RWPE2 (cell line): ENCODE measurements around the gene COMTD1.

Experiments
- ATAC-seq: fragments of 200-7000 bp; cut with Tn5 transposase; 3 replicates; pipeline ENCODE4 v1.9.1; 2021; ENCODE audit warnings: low read depth
- DNase-seq: peaks from one replicate; pipeline ENCODE4 v3.0.0-alpha.2; 2020; ENCODE audit warnings: low spot score
- H3K27ac ChIP-seq: fragments of 450-650 bp; 2 replicates; pipeline ENCODE4 v1.5.1; 2017; ENCODE audit warnings: mild to moderate bottlenecking; ENCODE audit not compliant: poor library complexity, severe bottlenecking
- H3K27me3 ChIP-seq: fragments of 250-450 bp; sonication (Bioruptor Pico); 2 replicates; pipeline ENCODE4 v1.5.1; 2021; ENCODE audit warnings: mild to moderate bottlenecking, moderate library complexity; ENCODE audit not compliant: insufficient read depth, poor library complexity, severe bottlenecking
- H3K36me3 ChIP-seq: fragments of 250-450 bp; sonication (Bioruptor Pico); 2 replicates; pipeline ENCODE4 v1.5.1; 2020; ENCODE audit warnings: low read depth, mild to moderate bottlenecking, moderate library complexity
- H3K4me1 ChIP-seq: fragments of 250-450 bp; sonication (Bioruptor Pico); 2 replicates; pipeline ENCODE4 v1.5.1; 2021; ENCODE audit warnings: mild to moderate bottlenecking, moderate library complexity; ENCODE audit not compliant: insufficient read depth, poor library complexity, severe bottlenecking
- H3K4me3 ChIP-seq: fragments of 250-450 bp; sonication (Bioruptor Pico); 2 replicates; pipeline ENCODE4 v1.5.1; 2021; ENCODE audit warnings: mild to moderate bottlenecking, moderate library complexity; ENCODE audit not compliant: severe bottlenecking
- H3K9me3 ChIP-seq: fragments of 250-450 bp; sonication (Bioruptor Pico); 2 replicates; pipeline ENCODE4 v1.5.1; 2021; ENCODE audit warnings: mild to moderate bottlenecking, moderate library complexity; ENCODE audit not compliant: severe bottlenecking
- TF ChIP-seq, protein P1 (sequence below): fragments of 450-650 bp; IDR thresholded peaks from one replicate; pipeline ENCODE4 v1.5.1; 2017; ENCODE audit warnings: mild to moderate bottlenecking, moderate library complexity; ENCODE audit not compliant: poor library complexity, severe bottlenecking

COMTD1 gene

GRCh38 chr10:75240329-75241076 lies 4.7 kb upstream of the COMTD1 start:
- Histone ChIP-seq H3K4me3 (no peak overlapping the region), H3K9me3 (no peaks in the 10 kb centered on the region), H3K27me3 (no peaks in the 10 kb centered on the region), H3K4me1 (peaks cover 1% of the 10 kb centered on the region), H3K27ac (no peak overlapping the region), H3K36me3 (no peaks in the 10 kb centered on the region)
- TF ChIP-seq, protein P1, sequence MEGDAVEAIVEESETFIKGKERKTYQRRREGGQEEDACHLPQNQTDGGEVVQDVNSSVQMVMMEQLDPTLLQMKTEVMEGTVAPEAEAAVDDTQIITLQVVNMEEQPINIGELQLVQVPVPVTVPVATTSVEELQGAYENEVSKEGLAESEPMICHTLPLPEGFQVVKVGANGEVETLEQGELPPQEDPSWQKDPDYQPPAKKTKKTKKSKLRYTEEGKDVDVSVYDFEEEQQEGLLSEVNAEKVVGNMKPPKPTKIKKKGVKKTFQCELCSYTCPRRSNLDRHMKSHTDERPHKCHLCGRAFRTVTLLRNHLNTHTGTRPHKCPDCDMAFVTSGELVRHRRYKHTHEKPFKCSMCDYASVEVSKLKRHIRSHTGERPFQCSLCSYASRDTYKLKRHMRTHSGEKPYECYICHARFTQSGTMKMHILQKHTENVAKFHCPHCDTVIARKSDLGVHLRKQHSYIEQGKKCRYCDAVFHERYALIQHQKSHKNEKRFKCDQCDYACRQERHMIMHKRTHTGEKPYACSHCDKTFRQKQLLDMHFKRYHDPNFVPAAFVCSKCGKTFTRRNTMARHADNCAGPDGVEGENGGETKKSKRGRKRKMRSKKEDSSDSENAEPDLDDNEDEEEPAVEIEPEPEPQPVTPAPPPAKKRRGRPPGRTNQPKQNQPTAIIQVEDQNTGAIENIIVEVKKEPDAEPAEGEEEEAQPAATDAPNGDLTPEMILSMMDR = no peak
- no peak for ATAC-seq
- no peak for DNase-seq

- no peaks in the 10 kb centered on the region for H3K36me3 ChIP-seq
- no peaks in the 10 kb centered on the region for H3K9me3 ChIP-seq
- H3K27me3 ChIP-seq = no peaks in the 10 kb centered on the region
- H3K4me1 ChIP-seq = no peaks in the 10 kb centered on the region
- H3K27ac ChIP-seq = no peak overlapping the region
- TF ChIP-seq, protein P1 = no peak
- DNase-seq (no peak), ATAC-seq (no peak)
- H3K4me3 ChIP-seq = no peak overlapping the region
Observed at GRCh38 chr10:75239096-75239790, 3.5 kb upstream of the COMTD1 start.

DNA sequence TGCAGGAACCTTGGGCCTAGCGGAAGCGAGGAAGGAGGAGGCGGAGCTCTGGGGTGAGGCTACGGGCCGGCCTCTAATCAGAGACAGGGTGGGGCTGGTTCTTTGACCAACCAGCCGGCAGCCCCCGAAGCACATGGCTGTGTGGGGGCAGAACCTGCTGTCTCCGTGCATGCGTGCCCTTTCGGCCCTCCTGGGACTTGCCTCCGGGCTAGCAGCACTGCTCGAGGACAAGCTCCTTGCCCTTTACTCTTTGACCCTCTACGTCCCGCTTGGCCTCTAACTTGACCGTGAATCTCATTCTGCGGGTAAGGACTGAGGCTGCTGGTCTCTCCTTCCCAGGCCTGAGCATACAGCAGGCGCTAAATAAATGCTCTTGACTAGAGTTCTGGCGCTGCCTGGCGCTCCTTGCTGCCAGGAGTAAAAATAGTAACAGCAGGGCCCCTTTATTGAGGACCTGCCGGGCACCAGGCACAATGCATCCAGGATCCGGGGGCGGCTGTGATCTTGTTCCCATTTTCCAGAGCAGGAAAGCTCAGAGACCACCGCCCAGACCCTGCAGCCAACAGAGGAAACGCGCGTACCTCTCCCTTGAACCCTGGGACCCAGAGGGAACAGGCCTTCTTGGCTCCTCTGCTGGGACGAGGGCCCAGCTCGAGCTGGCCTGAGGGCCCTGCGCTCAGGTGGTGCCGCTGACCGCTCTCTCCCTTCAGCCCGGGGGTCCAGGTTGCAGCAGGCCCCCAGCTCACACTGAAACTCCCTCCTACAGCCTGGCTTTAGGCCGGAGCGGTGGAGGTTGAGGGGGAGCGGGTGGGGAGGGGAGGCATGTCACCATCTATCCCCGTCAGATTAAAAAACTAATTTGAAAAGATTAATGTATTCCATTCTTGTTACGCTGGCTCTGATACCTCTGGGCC lies 2.7 kb upstream of the COMTD1 start:
- Histone ChIP-seq H3K27ac (no peak overlapping the region), H3K36me3 (peaks cover 5% of the 10 kb centered on the region), H3K4me3 (no peak overlapping the region), H3K4me1 (peaks cover 5% of the 10 kb centered on the region), H3K27me3 (no peaks in the 10 kb centered on the region), H3K9me3 (no peaks in the 10 kb centered on the region)
- no peak for ATAC-seq
- TF ChIP-seq, protein P1 = no peak
- no peak for DNase-seq

GRCh38 chr10:75236178-75236825 lies 545 bp upstream of the COMTD1 start:
- ATAC-seq = no peak
- peaks cover 7% of the 10 kb centered on the region for H3K4me1 ChIP-seq
- TF ChIP-seq, protein P1 = peak; percentile 94
- H3K9me3 ChIP-seq = no peaks in the 10 kb centered on the region
- H3K27me3 ChIP-seq = no peaks in the 10 kb centered on the region
- peaks cover 25% of the 10 kb centered on the region for H3K36me3 ChIP-seq
- H3K4me3 ChIP-seq = peak overlapping the region; percentile 40
- peak overlapping the region; percentile 90 for H3K27ac ChIP-seq
- no peak for DNase-seq
